Activated B cell treated with CpG ODN at 0.5 μM for 24 hours (primary cell): ENCODE data around the gene PGAM2. TPM values are rescaled to one million over a fixed set of nuclear protein-coding genes. Genes with fewer than 3 reads are reported as not detected.

Source experiments
- total RNA-seq: library from RNA; stranded (reverse); gene quantifications from 2 replicates; pipeline ENCODE4 v1.2.3, GENCODE V29; 2022

PGAM2 gene
- total RNA-seq, 1 donor from 2014 or later: 1.2 TPM

Other genes with a start within 250 kb of the PGAM2 start
- gene MRPS24, start 196.1 kb downstream of the PGAM2 start, total RNA-seq: 73.1 and 78.1 TPM in 2 replicates
- gene URGCP, start 159.0 kb downstream of the PGAM2 start, total RNA-seq: 21.6 and 23.3 TPM in 2 replicates
- gene UBE2D4, start 139.1 kb downstream of the PGAM2 start, total RNA-seq: 18.9 and 19.6 TPM in 2 replicates
- gene SPDYE1, start 67.7 kb downstream of the PGAM2 start, total RNA-seq: not detected in 2 replicates
- 198 and 210 TPM in 2 replicates for gene DBNL, start 20.9 kb downstream of the PGAM2 start, total RNA-seq
- 53.0 and 69.7 TPM in 2 replicates for gene POLM, start 17.0 kb upstream of the PGAM2 start, total RNA-seq
- 17.4 and 21.7 TPM in 2 replicates for gene AEBP1, start 38.8 kb upstream of the PGAM2 start, total RNA-seq
- 146 and 147 TPM in 2 replicates for gene POLD2, start 58.0 kb upstream of the PGAM2 start, total RNA-seq
- not detected in 2 replicates for gene MYL7, start 75.8 kb upstream of the PGAM2 start, total RNA-seq
- gene GCK, start 123.9 kb upstream of the PGAM2 start, total RNA-seq: 0.13 and 0.44 TPM in 2 replicates
- gene YKT6, start 135.4 kb upstream of the PGAM2 start, total RNA-seq: 78.2 and 78.7 TPM in 2 replicates